Loucy (cell line): ENCODE measurements around the gene NUP35.

Experiments
- H2AFZ ChIP-seq: fragments of 200-600 bp; sonication (generic); 2 replicates; pipeline ENCODE4 v1.6.0; 2016; ENCODE audit warnings: antibody characterized with exemption, mild to moderate bottlenecking, low read length, moderate library complexity
- H3F3A ChIP-seq: fragments of 200-600 bp; 2 replicates; pipeline ENCODE4 v1.6.0; 2016; ENCODE audit warnings: antibody characterized with exemption, low read depth, mild to moderate bottlenecking
- H3K27me3 ChIP-seq: fragments of 200-600 bp; sonication (generic); 2 replicates; pipeline ENCODE4 v1.6.1; 2014; ENCODE audit warnings: low read length, mild to moderate bottlenecking; ENCODE audit not compliant: insufficient read depth, poor library complexity, severe bottlenecking
- H3K36me3 ChIP-seq: fragments of 200-600 bp; sonication (generic); 2 replicates; pipeline ENCODE4 v1.6.1; 2016; ENCODE audit warnings: low read length; ENCODE audit not compliant: insufficient read depth
- H3K4me1 ChIP-seq: fragments of 200-600 bp; sonication (generic); 2 replicates; pipeline ENCODE4 v1.5.1; 2014; ENCODE audit warnings: low read length, mild to moderate bottlenecking; ENCODE audit not compliant: insufficient read depth, poor library complexity, severe bottlenecking
- H3K4me2 ChIP-seq: fragments of 200-600 bp; sonication (generic); 2 replicates; pipeline ENCODE4 v1.6.0; 2014; ENCODE audit warnings: antibody characterized with exemption, low read length, low read depth, mild to moderate bottlenecking; ENCODE audit not compliant: poor library complexity, severe bottlenecking
- H3K4me3 ChIP-seq: fragments of 200-600 bp; sonication (generic); 2 replicates; pipeline ENCODE4 v1.5.1; 2014; ENCODE audit warnings: low read length, mild to moderate bottlenecking, mixed read lengths; ENCODE audit not compliant: poor library complexity, severe bottlenecking
- H3K79me2 ChIP-seq: fragments of 200-600 bp; sonication (generic); 2 replicates; pipeline ENCODE4 v1.6.1; 2014; ENCODE audit warnings: low read length; ENCODE audit not compliant: insufficient read depth
- H3K9ac ChIP-seq: fragments of 200-600 bp; sonication (generic); 2 replicates; pipeline ENCODE4 v1.6.0; 2014; ENCODE audit warnings: mild to moderate bottlenecking, low read depth, low read length, moderate library complexity; ENCODE audit not compliant: poor library complexity, severe bottlenecking
- H3K9me2 ChIP-seq: fragments of 200-600 bp; sonication (generic); replicated peaks from 2 replicates; pipeline ENCODE4 v1.6.1; 2016; ENCODE audit warnings: low read depth, low read length, mixed read lengths
- H3K9me3 ChIP-seq: fragments of 200-600 bp; sonication (generic); 2 replicates; pipeline ENCODE4 v1.6.1; 2014; ENCODE audit warnings: mild to moderate bottlenecking, antibody characterized with exemption, low read length, low read depth; ENCODE audit not compliant: insufficient read depth
- H4K20me1 ChIP-seq: fragments of 200-600 bp; sonication (generic); 2 replicates; pipeline ENCODE4 v1.6.0; 2014; ENCODE audit warnings: antibody characterized with exemption, low read length, mild to moderate bottlenecking; ENCODE audit not compliant: insufficient read depth, poor library complexity, severe bottlenecking
- EZH2phosphoT487 ChIP-seq: fragments of 200-600 bp; IDR thresholded peaks from 2 replicates; pipeline ENCODE4 v1.6.1; 2018; ENCODE audit warnings: antibody characterized with exemption, mild to moderate bottlenecking, moderate library complexity, borderline replicate concordance
- TF ChIP-seq, protein P1 (sequence below): fragments of 200-600 bp; sonication (generic); conservative IDR thresholded peaks from 2 replicates; pipeline ENCODE4 v1.5.1; 2014; ENCODE audit warnings: mild to moderate bottlenecking, antibody characterized with exemption, low read length

NUP35 gene

DNA sequence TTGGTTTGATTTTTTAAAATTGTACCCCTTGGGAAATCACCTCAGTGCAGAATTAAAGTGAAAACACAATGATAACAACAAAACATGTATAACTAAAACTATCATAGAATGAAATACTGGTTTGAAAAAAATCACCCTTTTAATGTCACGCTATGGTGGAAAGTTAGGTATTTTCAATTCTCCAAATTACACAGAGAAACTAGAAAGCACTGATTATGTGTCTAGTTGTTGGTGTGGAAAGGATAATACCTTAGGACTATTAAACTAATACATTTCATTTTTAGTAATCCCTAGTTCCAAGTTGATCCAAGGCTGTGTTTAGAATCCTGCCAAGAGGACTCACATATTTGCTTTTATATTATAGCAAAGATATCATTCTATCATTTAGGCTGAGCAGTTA is 71.2 kb downstream of the NUP35 start:
- peaks cover 11% of the 10 kb centered on the region; the same call in 1 of the 2 replicates for H3K36me3 ChIP-seq
- H3K9me2 ChIP-seq, result no peaks in the 10 kb centered on the region; the same call in 1 of the 2 replicates
- no peak overlapping the region for H3K9ac ChIP-seq
- no peaks in the 10 kb centered on the region for H3F3A ChIP-seq
- no peaks in the 10 kb centered on the region for H3K79me2 ChIP-seq
- TF ChIP-seq EZH2phosphoT487, result no peak
- TF ChIP-seq, protein P1, sequence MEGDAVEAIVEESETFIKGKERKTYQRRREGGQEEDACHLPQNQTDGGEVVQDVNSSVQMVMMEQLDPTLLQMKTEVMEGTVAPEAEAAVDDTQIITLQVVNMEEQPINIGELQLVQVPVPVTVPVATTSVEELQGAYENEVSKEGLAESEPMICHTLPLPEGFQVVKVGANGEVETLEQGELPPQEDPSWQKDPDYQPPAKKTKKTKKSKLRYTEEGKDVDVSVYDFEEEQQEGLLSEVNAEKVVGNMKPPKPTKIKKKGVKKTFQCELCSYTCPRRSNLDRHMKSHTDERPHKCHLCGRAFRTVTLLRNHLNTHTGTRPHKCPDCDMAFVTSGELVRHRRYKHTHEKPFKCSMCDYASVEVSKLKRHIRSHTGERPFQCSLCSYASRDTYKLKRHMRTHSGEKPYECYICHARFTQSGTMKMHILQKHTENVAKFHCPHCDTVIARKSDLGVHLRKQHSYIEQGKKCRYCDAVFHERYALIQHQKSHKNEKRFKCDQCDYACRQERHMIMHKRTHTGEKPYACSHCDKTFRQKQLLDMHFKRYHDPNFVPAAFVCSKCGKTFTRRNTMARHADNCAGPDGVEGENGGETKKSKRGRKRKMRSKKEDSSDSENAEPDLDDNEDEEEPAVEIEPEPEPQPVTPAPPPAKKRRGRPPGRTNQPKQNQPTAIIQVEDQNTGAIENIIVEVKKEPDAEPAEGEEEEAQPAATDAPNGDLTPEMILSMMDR, result no peak
- no peak overlapping the region for H3K4me3 ChIP-seq
- no peaks in the 10 kb centered on the region for H4K20me1 ChIP-seq
- H3K4me2 ChIP-seq, result no peak overlapping the region
- H3K27me3 ChIP-seq, result no peaks in the 10 kb centered on the region
- H2AFZ ChIP-seq, result no peak overlapping the region
- H3K9me3 ChIP-seq, result no peaks in the 10 kb centered on the region
- no peaks in the 10 kb centered on the region for H3K4me1 ChIP-seq

DNA sequence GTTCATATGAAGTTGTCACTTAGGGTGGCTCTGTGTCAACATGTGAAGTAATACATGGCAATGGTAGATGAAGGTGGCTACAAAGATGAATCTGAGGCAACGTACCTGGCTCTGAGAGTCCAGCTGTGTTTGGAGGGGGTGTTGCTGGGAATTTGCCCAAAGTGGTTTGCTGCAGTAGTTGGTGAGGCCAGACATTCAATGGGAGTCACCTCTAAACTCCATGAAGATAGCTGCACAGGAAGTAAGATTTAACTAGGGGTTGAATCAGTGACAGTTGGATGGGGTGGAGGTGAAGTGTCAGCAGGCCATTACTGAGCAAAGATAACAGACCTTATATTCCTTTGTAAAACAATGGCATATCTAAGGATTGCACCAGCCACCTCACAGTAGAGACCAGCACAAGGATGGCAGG is 71.8 kb downstream of the NUP35 start:
- H3K4me3 ChIP-seq, result no peak overlapping the region
- no peaks in the 10 kb centered on the region for H3K79me2 ChIP-seq
- peaks cover 9% of the 10 kb centered on the region; the same call in 1 of the 2 replicates for H3K36me3 ChIP-seq
- no peak for TF ChIP-seq EZH2phosphoT487
- TF ChIP-seq, protein P1, result no peak
- H3K9me2 ChIP-seq, result no peaks in the 10 kb centered on the region; the same call in 1 of the 2 replicates
- no peaks in the 10 kb centered on the region for H3K27me3 ChIP-seq
- H3K9me3 ChIP-seq, result no peaks in the 10 kb centered on the region
- no peaks in the 10 kb centered on the region for H4K20me1 ChIP-seq
- no peak overlapping the region for H2AFZ ChIP-seq
- H3K4me1 ChIP-seq, result no peaks in the 10 kb centered on the region
- H3K9ac ChIP-seq, result no peak overlapping the region
- no peak overlapping the region for H3K4me2 ChIP-seq
- no peaks in the 10 kb centered on the region for H3F3A ChIP-seq

DNA sequence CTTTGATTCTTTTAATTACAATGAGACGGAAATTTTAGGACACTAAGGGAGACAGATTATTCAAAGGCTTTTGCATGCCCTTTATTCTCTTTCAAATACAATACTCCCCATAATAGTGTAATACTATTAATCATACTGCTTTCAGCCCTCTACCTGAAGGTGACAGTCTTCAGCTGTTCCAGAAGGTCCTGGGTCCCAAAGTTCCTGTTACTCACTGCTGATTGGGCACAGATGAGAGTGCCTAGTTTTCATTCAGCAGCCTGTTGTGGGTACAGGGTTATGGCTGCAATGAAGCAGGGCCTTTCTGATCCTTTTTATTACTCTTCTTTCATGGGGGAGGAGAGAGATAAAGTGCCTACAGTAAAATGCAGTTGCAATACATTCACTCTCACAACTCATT is 80.2 kb downstream of the NUP35 start:
- Histone ChIP-seq H4K20me1 (no peaks in the 10 kb centered on the region), H3K9me3 (no peaks in the 10 kb centered on the region), H3K9ac (no peak overlapping the region), H3K27me3 (no peaks in the 10 kb centered on the region), H3K79me2 (no peaks in the 10 kb centered on the region), H3K4me3 (no peak overlapping the region), H2AFZ (no peak overlapping the region), H3K9me2 (no peaks in the 10 kb centered on the region), H3K4me1 (no peaks in the 10 kb centered on the region), H3K36me3 (no peaks in the 10 kb centered on the region), H3F3A (no peaks in the 10 kb centered on the region), H3K4me2 (no peak overlapping the region)
- TF ChIP-seq, protein P1, result no peak
- no peak for TF ChIP-seq EZH2phosphoT487
